ENCODE results near the gene LAMTOR2. TPM values are rescaled to one million over a fixed set of nuclear protein-coding genes. Genes with fewer than 3 reads are reported as not detected.

The LAMTOR2 gene
- total and polyA plus RNA-seq, 2 of the 4 experiments (the other 2 are of a cell fraction) = 50.0 to 89.0 TPM

DNA sequence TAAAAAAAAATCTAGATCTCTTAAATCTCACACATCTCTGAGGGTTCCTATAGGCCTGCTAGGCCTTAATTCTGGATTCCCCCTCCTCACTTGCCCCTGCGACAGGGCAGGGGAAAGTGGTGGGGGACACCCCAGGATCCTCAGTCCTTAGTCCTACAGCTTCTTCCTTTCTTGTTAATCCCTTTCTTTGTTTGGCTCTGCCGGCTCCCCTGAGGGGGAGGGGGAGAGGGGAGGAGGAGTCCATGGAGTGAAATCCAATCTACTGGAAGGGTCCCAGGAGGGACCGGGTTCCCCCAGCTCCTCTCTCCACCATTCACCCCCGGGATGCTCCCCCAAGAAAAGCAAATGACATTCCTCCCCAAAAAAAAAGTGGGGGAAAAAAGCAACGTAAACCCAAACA, 19.2 kb downstream of the LAMTOR2 start:
- Histone ChIP-seq H3K23ac (ENCODE audit: low read depth, low read length) (no peak overlapping the region), H2AFZ (replicated peaks; ENCODE audit: low read length, poor library complexity) (no peak overlapping the region), H4K20me1 (ENCODE audit: insufficient read depth, low read length) (peaks cover 38% of the 10 kb centered on the region), H3K14ac (replicated peaks; ENCODE audit: low read depth, low read length) (no peak overlapping the region), H4K91ac (ENCODE audit: insufficient read depth, low read depth, low read length) (peak overlapping the region; percentile 68; the same call in 1 of the 2 replicates), H3K36me3 (ENCODE audit: control insufficient read depth, insufficient read depth, low read length) (peaks cover 35% of the 10 kb centered on the region), H3K9ac (ENCODE audit: low read depth, low read length) (peak overlapping the region; percentile 64; the same call in 1 of the 2 replicates), H3K4me1 (ENCODE audit: control insufficient read depth, insufficient read depth, low read length) (peaks cover 24% of the 10 kb centered on the region), H2BK15ac (ENCODE audit: low read depth, low read length) (no peak overlapping the region), H2BK120ac (ENCODE audit: low read depth, low read length) (no peak overlapping the region), H4K5ac (ENCODE audit: low read depth, low read length) (peak overlapping the region; percentile 88; the same call in 1 of the 2 replicates), H3K27ac (ENCODE audit: insufficient read depth, low read length) (peak overlapping the region; percentile 65; the same call in 1 of the 2 replicates), H3K4me2 (ENCODE audit: low read depth, low read length) (peak overlapping the region; percentile 81), H4K8ac (ENCODE audit: low read depth in 2 of 2, low read length in 2 of 2) (no peak overlapping the region), H2BK5ac (ENCODE audit: low read depth, low read length, poor library complexity, severe bottlenecking) (no peak overlapping the region), H3K56ac (ENCODE audit: extremely low read depth, insufficient read depth, low read length) (no peak overlapping the region), H3K79me1 (ENCODE audit: low read depth in 1 of 2, low read length in 2 of 2) (peaks cover 26 to 53% of the 10 kb centered on the region in 2 experiments; a peak in 3 of 4 replicates), H2BK20ac (ENCODE audit: low read depth, low read length) (no peak overlapping the region), H2AK5ac (ENCODE audit: low read depth, low read length) (no peak overlapping the region), H3K9me1 (ENCODE audit: insufficient read depth, low read length) (peaks cover 17% of the 10 kb centered on the region), H3K27me3 (ENCODE audit: control insufficient read depth, insufficient read depth, low read length) (no peaks in the 10 kb centered on the region), H2AK9ac (replicated peaks; ENCODE audit: low read depth, low read length, poor library complexity) (peak overlapping the region; percentile 84), H3K9me3 (ENCODE audit: control insufficient read depth, insufficient read depth, low read length) (no peaks in the 10 kb centered on the region), H3K4me3 (ENCODE audit: insufficient read depth, low read depth, low read length) (no peak overlapping the region), H3K4ac (ENCODE audit: low read depth, low read length) (peak overlapping the region; percentile 37; the same call in 1 of the 2 replicates), H3K18ac (ENCODE audit: low read depth, low read length) (peak overlapping the region; percentile 88; the same call in 1 of the 2 replicates)
- ChIA-PET POLR2A (ENCODE audit: unreplicated experiment) (no interaction called here), CTCF (no interaction called here)
- no CpG with 5 or more reads among the region's 5 CpGs for WGBS, 2 experiments (ENCODE audit: extremely low coverage in 2 of 2, insufficient read length in 1 of 2)
- intact Hi-C loops (cut with micrococcal nuclease) (no loop called here), dilution Hi-C loops (cut with HindIII; ENCODE audit: low sequenced_read_pairs, unreplicated experiment) (no loop called here), in situ Hi-C loops (cut with MboI; ENCODE audit: low sequenced_read_pairs) (no loop called here)
- ATAC-seq (ENCODE audit: low read depth) (no peak; the same call in 1 of the 2 replicates), DNase-seq (no peak)
- TF ChIP-seq MAZ (IDR thresholded peaks at IDR 0.05; ENCODE audit: borderline replicate concordance, low read depth, low read length) = no peak
- TF ChIP-seq, protein P1, sequence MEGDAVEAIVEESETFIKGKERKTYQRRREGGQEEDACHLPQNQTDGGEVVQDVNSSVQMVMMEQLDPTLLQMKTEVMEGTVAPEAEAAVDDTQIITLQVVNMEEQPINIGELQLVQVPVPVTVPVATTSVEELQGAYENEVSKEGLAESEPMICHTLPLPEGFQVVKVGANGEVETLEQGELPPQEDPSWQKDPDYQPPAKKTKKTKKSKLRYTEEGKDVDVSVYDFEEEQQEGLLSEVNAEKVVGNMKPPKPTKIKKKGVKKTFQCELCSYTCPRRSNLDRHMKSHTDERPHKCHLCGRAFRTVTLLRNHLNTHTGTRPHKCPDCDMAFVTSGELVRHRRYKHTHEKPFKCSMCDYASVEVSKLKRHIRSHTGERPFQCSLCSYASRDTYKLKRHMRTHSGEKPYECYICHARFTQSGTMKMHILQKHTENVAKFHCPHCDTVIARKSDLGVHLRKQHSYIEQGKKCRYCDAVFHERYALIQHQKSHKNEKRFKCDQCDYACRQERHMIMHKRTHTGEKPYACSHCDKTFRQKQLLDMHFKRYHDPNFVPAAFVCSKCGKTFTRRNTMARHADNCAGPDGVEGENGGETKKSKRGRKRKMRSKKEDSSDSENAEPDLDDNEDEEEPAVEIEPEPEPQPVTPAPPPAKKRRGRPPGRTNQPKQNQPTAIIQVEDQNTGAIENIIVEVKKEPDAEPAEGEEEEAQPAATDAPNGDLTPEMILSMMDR (conservative IDR thresholded peaks at IDR 0.05; ENCODE audit: low read depth, low read length) = no peak
- no peak for TF ChIP-seq BHLHE40 (IDR thresholded peaks at IDR 0.05; ENCODE audit: low read depth, low read length)
- TF ChIP-seq, protein P2, sequence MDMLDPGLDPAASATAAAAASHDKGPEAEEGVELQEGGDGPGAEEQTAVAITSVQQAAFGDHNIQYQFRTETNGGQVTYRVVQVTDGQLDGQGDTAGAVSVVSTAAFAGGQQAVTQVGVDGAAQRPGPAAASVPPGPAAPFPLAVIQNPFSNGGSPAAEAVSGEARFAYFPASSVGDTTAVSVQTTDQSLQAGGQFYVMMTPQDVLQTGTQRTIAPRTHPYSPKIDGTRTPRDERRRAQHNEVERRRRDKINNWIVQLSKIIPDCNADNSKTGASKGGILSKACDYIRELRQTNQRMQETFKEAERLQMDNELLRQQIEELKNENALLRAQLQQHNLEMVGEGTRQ (IDR thresholded peaks at IDR 0.05; ENCODE audit: low read depth, low read length) = no peak
- no peak for TF ChIP-seq RFX5 (IDR thresholded peaks at IDR 0.05; ENCODE audit: low read depth, low read length)
- TF ChIP-seq, protein P3, sequence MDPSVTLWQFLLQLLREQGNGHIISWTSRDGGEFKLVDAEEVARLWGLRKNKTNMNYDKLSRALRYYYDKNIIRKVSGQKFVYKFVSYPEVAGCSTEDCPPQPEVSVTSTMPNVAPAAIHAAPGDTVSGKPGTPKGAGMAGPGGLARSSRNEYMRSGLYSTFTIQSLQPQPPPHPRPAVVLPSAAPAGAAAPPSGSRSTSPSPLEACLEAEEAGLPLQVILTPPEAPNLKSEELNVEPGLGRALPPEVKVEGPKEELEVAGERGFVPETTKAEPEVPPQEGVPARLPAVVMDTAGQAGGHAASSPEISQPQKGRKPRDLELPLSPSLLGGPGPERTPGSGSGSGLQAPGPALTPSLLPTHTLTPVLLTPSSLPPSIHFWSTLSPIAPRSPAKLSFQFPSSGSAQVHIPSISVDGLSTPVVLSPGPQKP (IDR thresholded peaks at IDR 0.05; ENCODE audit: borderline replicate concordance, low read depth, low read length) = no peak
- no peak for TF ChIP-seq NFE2L2 (IDR thresholded peaks at IDR 0.05; ENCODE audit: low read depth, low read length)
- no peak for TF ChIP-seq RCOR1 (IDR thresholded peaks at IDR 0.05; ENCODE audit: insufficient replicate concordance, low read length)
- TF ChIP-seq FOS (IDR thresholded peaks at IDR 0.05; ENCODE audit: low read depth, low read length) = no peak
- TF ChIP-seq RAD21 (IDR thresholded peaks at IDR 0.05; ENCODE audit: low read length) = no peak
- TF ChIP-seq POLR2A (IDR thresholded peaks at IDR 0.05; ENCODE audit: low read depth, low read length) = no peak
- TF ChIP-seq CHD1 (IDR thresholded peaks at IDR 0.05; ENCODE audit: low read depth, low read length) = no peak
- TF ChIP-seq MAFK (IDR thresholded peaks at IDR 0.05; ENCODE audit: low read depth, low read length) = no peak
- no peak for TF ChIP-seq MXI1 (IDR thresholded peaks at IDR 0.05; ENCODE audit: borderline replicate concordance, low read depth, low read length)
- no peak for TF ChIP-seq CEBPB (IDR thresholded peaks at IDR 0.05; ENCODE audit: low read depth, low read length)
- no peak for TF ChIP-seq SMC3 (IDR thresholded peaks at IDR 0.05; ENCODE audit: low read depth, low read length)
- no TSS peak for BruUV-seq (replicated peaks)
